PFSK-1 (cell line): ENCODE data around the gene PIGZ.

Experiments used
- FOXP2 ChIP-seq: optimal IDR thresholded peaks from 2 replicates; pipeline ENCODE3; 2011; ENCODE audit warnings: borderline replicate concordance, control low read depth, inconsistent platforms; ENCODE audit not compliant: insufficient read depth; ENCODE audit errors: extremely low read length, extremely low read depth
- POLR2AphosphoS5 ChIP-seq: IDR thresholded peaks from 2 replicates; pipeline ENCODE4 v1.6.1; 2012; ENCODE audit warnings: low read depth, mild to moderate bottlenecking, control low read depth, low read length, moderate library complexity
- REST ChIP-seq, 2 experiments: IDR thresholded peaks; 2 replicates each; pipeline versions ENCODE4 v1.6.1 to v1.8.0; 2011 to 2012; ENCODE audit warnings: low read depth in 2 of 2, low read length in 2 of 2, control low read depth in 1 of 2, inconsistent platforms in 1 of 2, mild to moderate bottlenecking in 1 of 2, moderate library complexity in 1 of 2; ENCODE audit not compliant: insufficient read depth in 1 of 2
- SIN3A ChIP-seq: IDR thresholded peaks from 2 replicates; pipeline ENCODE4 v1.6.1; 2012; ENCODE audit warnings: mild to moderate bottlenecking, low read length, moderate library complexity, borderline replicate concordance; ENCODE audit not compliant: insufficient read depth
- TAF1 ChIP-seq: IDR thresholded peaks from 2 replicates; pipeline ENCODE4 v1.6.1; 2012; ENCODE audit warnings: low read length, control low read depth, borderline replicate concordance; ENCODE audit not compliant: insufficient read depth

Gene PIGZ

GRCh38 chr3:197014024-197014423, 45.4 kb upstream of the PIGZ start:
- TF ChIP-seq FOXP2 (no peak), TAF1 (no peak), SIN3A (no peak), REST (IDR thresholded peaks at IDR 0.05; ENCODE audit: insufficient read depth in 1 of 2, low read depth in 2 of 2, low read length in 2 of 2) (no peak), POLR2AphosphoS5 (no peak)

GRCh38 chr3:197012540-197012883, 43.9 kb upstream of the PIGZ start:
- no peak for TF ChIP-seq TAF1
- TF ChIP-seq REST (IDR thresholded peaks at IDR 0.05; ENCODE audit: insufficient read depth in 1 of 2, low read depth in 2 of 2, low read length in 2 of 2): no peak
- no peak for TF ChIP-seq POLR2AphosphoS5
- TF ChIP-seq FOXP2: no peak
- TF ChIP-seq SIN3A: no peak

GRCh38 chr3:197011780-197012539, 43.3 kb upstream of the PIGZ start:
- TF ChIP-seq REST (IDR thresholded peaks at IDR 0.05; ENCODE audit: insufficient read depth in 1 of 2, low read depth in 2 of 2, low read length in 2 of 2): no peak
- TF ChIP-seq TAF1: no peak
- TF ChIP-seq SIN3A: no peak
- no peak for TF ChIP-seq POLR2AphosphoS5
- TF ChIP-seq FOXP2: no peak

GRCh38 chr3:197010556-197011351, 42.1 kb upstream of the PIGZ start:
- TF ChIP-seq POLR2AphosphoS5 (no peak), SIN3A (no peak), FOXP2 (no peak), TAF1 (no peak), REST (IDR thresholded peaks at IDR 0.05; ENCODE audit: insufficient read depth in 1 of 2, low read depth in 2 of 2, low read length in 2 of 2) (no peak)
